HUDEP-2 (cell line): ENCODE data around the gene CPNE7.

ENCODE experiments used
- DNase-seq, 76 experiments: peaks; one replicate each; lab custom pipeline; 2025; ENCODE audit not compliant: unreplicated experiment in 76 of 76; lab: John Stamatoyannopoulos, UW

Gene CPNE7

DNA sequence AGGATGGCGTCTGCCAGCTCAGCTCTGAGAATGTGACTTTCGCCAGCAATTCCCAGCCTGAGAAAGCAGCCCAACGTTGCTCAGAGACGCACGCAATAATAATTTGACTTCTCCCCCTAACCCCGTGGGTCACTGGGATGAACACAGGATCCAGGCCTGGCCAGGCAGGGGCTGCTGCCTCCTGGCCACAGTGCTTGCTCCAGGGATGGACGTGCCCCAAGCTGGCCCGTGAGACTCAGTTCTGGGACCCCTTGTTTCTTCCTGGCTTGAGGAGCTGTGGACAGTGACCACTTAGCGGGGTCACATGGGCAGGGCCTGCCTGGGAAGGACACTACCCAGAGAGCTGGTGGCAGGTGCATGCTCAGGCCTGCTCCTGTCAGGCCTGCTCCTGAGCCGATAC, 24.3 kb downstream of the CPNE7 start:
- DNase-seq: no peak

DNA sequence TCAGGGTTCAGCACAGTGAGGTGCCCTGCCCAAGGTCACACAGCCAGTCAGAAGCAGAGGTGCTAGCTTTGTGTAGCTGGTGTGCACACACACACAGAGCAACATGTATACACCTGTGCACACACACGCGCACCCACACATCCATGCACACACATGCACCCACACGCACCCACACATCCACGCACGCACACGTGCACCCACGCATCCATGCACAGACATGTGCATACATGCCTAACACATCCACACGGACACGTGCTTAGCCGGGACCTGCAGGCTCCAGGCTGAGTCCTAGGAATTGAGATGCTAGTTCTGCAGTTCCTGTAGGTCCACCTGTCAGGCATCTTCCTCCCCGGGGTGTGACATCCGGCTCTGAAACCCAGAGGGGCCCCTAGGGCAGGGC, 24.9 kb downstream of the CPNE7 start:
- DNase-seq: no peak

DNA sequence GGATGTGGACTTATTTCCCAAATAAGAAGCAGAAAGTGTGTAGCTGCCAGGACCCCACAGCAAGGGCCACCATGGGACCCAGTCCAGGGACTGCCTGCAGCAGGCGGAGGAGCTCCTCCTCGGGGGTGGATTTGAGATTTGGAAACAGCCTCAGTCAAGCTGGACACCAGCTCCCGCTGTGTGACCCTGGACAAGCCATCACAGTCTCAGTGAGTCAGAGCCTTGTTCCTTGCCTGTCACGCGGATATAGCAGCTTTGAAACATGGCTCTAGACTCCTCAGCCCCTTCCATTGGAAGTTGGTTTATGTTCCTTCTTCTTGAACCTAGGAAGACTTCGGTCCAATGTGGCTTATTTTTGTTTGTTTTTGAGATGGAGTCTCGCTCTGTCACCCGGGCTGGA, 25.4 kb downstream of the CPNE7 start:
- DNase-seq: no peak

DNA sequence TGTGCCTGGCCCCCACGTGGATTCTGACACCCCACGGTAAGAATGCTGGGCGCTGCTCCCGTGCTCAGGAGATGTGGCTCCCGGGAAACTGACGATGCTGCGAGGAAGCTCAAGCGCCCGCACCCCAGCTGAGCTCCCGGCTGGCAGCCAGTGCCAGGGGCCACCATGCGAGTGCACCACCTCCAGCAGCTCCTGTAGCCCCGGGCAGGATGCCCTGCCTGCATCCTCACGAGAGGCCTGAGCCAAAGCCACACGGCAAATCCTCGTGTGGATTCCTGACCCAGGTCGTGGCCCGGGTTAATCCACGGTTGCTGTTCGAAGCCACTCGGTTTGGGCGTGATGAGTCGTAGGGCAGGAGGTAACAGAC, 26.3 kb downstream of the CPNE7 start:
- DNase-seq: no peak

DNA sequence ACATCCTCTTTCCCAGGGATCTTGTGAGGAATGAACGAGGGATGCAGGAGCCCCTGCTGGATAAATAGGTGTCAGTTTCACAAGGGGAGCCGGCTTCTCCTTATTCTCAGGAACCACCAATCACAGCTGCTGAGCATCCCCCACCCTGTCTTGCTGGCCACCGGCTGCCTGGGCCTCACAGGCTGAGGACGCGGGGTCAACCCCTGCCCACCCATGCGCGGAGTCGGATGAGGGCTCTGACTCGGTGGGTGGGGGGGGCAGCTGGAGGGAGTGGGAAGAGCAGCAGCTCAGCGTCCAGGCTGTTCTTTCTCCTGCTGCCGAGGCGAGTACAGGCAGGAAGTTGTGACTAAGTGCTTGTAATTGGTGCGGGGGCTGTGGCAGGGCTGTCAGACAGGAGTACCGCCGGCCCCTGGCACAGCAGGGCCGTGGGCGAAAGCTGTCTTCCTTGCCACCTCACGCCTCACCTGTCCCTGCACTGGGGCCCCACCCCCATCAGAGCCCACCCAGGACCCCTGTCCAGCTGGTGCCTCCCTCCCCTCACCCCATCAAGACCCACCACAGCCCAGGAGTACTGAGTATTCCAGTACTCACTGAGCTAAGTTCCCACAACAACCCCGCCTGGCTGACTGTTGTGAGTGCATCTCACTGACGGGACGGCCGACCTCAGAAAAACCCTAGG, 26.9 kb downstream of the CPNE7 start:
- DNase-seq: peak in 3 of 76 experiments; percentile 5 to 19 (median 10)

DNA sequence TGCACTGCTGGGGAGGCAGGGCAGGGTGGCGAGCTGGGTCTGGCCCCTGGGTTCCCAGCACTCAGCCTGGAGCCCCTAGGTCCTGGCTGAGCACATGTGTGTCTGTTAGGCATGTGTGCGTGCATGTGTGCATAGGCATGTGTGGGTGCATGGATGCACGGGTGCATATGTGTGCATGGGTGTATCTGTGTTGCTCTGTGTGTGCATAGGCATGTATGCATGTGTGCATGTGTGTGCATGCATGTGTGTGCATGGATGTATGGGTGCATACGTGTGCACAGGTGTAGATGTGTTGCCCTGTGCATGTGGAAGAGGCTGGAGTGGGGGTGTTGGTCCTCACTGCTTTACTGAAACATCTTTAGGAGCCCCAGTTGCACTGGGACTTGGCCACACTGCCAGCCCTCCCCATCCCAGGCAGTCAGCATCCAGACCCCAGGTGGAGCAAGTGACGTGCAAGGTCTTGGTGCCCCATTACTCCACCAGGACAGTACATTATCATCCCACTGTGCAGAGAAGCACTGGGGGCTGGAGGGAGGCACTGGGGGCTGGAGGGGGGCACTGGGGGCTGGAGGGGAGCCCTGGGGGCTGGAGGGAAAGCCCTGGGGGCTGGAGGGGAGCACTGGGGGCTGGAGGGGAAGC, 27.5 kb downstream of the CPNE7 start:
- no peak for DNase-seq

DNA sequence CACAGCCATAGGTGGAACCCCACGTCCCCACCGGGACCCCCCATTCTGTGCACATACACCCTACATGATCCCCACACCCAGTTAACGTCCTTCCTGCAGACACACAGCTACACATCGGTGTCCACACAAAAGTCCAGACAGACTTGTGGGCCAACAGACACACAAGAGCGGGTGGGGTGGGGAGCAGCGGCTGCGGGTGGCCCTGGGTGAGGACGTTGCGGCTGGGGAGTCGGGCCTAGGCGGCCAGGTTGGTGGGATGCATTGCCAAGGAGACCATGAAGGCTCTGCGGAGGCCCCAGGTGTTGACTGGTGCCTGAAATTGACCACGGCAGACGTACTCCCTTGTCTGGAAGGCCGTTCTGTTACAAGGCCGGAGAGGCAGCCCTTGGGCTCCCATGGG, 29.2 kb downstream of the CPNE7 start:
- no peak for DNase-seq

DNA sequence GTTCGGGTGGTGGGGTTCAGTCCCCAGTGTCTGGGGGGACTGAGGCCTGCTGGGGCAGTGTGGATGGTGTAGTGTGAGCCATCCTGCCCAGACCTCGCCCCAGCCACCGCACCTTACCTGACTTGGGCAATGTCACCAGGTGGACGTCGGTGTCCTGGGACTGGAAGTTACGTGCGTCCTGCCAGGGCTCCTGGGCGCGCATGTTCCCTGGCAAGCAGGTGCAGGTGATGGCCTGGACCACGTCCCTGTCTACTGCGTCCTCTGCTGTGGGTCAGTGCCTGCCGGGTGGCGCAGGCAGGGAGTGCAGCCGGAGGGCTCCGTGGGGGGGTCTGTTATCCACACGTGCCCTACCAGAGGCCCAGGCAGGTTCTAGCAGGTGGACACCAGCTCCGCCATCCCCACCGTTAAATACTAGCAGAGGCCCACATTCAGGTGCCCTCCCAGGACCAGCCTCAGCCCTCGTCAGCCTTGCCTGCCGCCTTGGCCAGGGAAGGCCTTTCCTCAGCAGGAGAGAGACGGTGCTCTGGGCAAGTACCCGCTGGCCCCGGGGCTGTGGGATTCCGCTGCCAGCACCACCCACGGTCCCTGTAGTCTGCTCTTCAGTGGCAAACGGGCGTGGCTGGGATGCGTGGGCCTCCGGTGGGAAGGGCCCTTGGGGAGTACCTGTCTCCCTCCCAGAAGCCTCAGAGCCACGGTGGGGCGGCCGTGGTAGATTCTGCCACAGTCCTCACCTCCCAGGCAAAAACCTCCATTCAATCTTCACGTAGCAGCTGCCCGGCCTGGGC, 29.8 kb downstream of the CPNE7 start:
- DNase-seq: no peak

DNA sequence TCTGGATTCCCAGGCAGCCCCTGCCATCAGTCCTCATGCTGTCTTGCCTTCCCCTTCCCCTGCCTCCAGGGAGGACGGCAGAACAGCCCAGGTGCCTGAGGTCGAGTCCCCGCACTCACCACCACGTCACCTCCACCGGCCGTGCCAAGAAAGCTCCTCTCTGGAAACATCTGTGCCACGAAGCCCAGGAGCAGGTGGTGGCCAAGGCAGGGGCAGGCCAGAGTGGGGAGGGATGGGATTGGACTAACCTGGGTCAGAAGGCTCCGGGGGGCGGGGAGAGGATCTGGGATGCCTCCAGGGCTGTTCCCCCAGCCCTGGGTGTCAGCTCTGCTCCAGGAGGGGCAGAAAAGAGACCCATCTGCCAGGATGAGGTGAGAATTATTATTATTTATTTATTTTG, 30.4 kb downstream of the CPNE7 start:
- DNase-seq: no peak

DNA sequence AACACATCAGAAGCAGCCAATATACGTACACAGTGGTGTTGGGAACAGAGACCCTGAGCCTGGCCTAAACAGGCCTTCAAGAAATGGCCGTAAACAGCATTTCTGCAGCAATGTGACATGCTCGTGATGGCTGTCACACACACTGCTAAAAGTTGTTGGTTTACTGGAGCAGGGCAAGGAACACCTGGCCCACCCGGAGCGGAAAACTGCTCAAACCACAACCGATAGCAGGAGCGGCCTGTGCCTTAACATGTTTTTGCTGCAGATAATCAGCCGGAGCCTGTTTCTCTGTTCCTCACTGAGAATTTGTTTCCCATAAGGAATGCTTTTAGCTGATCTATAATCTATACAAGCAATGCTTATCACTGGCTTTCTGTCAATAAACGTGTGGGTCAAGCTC, 31.9 kb downstream of the CPNE7 start:
- DNase-seq: no peak

DNA sequence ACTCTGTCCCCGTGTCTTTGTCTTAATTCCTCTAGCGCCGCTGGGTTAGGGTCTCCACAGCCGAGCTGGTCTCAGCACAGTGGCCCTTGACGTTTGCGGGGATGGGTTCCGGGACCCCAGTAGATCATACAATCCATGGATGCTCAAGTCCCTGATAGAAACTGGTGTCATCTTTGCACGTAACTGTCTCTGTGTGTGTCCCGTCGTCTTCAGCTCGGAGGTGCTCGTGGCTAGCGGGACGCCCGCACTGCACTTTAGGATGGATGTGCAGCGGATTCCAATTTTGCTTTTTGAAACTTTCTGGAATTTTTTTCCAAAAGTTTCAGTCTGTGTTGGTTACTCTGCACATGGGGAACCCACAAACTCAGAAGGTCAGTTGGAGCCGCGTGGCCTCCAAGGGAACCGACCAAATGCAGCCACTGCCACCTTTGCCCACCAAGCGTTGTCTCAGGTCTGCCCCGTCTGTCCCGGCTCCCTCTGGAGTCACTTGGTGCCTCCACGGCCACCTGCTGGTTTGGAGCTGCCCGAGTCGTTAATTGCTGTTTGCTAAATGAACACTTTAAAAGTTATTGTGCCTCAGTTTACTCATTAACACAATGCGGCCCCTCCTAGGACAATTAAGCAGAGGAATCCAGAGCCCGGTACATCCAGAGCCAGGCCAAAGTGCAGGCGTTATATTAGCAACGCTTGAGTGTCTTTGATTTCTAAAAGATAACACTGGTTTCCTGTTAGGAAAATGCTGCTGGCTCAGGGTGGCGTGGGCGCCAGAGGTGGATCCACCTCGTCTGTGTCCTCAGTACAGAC, 32.6 kb downstream of the CPNE7 start:
- no peak for DNase-seq

DNA sequence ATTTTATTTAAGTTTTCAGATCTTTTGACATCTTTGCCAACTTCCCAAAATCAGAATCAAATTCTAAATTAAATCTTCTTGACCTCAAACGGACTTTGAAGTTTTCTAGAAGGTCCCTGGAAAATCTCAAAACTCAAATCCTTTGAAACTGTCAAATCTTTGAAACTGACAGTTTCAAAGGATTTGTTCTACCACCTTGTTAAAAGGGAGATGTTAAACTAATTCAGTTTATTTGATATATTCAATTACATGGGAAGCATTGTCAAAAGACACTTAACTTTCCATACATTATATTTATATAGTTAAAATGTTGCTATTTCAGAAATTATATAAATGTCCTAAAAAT, 34.5 kb downstream of the CPNE7 start:
- DNase-seq: no peak

DNA sequence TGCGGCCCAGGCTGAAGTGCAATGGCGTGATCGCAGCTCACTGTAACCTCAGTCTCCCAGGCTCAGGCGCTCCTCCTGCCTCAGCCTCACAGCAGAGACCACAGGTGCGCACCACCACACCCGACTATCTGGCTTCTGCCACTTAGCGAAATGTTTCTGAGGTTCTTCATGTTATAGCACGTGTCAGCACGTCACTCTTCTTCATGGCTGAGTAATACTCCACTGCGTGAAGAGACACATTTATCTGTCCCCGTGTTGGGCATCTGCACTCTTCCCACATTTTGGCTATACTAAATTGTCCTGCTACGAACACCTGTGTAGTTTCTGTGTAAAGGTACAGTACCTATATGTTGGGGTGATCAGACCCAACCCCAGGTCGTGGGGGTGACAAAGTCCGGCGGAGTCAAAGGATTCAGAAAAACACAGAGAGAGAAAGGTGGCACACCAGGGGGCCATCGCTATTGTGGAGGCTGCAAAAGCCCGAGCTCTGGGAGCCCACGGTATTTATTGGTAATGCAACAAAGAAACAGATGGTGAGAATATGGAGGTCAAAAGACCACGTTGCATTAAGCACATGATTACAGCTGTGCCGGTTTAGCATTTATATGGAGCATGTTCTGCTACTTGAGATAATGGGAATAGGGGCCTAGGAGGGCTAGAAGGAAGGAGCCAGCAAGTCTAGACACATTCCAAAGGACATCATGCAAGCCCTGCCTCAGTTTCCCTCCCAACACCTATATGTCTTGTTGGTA, 37.0 kb downstream of the CPNE7 start:
- no peak for DNase-seq

DNA sequence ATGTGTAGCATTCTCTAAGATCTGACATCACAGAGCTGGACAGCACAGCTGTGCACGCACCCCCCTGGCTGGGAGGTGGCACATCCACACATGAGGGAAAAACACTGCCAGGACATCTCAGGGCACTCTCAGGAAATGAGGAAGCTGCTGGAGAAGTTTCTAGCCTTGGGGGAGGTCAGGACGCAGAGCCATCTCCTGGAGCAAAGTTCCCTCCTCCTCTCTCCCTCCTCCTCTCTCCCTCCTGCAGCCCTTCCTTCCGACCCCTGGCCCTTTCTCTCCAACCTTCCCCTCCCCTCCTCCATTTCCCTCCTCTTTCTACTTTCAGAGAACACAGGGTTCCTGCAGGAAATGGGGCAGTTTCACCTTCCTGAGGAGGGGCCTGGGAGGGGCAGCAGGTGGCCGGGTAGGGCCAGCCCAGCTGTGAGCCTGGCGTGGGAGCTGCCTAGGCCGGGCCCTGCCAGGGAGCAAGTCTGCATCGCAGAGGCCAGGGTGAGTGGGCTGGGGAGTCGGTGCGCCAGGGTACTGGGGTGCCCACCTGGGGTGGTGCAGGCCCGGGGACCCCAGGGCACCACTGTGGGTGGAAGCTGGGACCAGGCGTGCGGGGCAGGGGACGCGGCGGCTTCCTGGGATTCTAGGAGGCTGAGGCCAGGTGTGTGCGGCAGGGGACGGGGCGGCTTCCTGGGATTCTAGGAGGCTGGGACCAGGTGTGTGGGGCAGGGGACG, 37.8 kb downstream of the CPNE7 start, which contains the start of gene DPEP1:
TSS of gene DPEP1 (plus strand) at position 412 of the 723 bp plus-strand sequence. CDS start 16,769 bp downstream, outside the sequence.
- DNase-seq: no peak

DNA sequence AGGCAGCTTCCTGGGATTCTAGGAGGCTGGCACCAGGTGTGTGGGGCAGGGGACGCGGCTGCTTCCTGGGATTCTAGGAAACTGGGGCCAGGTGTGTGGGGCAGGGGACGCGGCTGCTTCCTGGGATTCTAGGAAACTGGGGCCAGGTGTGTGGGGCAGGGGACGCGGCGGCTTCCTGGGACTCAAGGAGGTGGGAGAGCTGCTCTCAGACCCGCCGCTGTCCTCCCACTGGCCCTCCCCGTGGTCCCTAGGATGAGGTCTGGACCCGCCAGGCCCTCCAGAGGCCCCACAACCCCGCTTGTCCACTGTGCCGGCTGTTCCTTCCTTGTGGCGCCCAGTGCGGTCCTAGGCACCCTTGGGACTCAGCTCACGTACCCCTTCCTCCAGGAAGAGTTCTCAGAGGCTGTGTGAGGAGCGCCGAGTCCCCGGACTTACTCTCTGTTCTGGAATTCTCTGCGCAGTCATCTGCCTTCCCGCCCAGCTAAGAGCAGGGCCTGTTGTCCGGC, 38.4 kb downstream of the CPNE7 start:
- no peak for DNase-seq

DNA sequence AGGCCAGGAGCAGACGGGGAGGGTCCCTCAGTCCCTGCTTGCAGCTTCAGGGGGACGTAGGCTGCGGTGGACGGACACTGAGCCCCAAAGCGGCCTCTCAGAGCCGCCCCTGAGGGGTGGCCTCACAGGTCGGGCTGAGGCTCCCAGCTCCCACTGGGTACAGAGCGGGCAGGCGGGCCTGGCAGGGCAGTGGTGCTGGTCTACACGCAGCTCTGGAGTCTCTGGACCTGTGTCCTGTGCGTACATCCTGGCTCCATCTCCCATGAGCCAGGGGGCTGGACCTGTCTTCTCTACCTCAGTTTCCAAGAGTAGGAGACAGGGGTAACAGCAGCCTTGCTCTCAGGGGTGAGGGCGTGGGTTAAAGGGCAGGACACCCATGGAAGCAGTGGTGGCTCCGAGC, 39.6 kb downstream of the CPNE7 start:
- DNase-seq: no peak

DNA sequence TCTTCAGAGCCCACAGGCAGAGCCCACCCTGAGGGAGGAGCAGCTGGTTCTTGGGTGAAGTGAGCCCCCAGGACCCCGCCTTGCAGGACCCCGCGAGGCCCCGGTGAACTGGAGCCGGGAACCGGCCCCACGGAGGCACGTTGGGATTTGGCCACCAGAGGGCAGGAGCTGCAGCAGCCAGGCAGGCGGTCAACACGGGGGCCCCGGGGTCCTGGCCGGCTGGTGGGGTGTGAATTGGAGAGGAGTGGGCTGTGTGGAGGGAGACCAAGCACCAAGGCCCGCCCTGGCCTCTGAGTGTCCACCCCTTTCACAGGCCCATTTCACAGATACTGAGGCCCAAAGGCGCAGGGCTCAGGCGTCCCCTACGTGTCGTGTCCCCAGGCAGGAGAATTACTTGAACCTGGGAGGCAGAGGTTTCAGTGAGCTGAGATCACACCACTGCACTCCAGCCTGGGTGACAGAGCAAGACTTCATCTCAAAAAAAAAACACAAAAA, 40.1 kb downstream of the CPNE7 start:
- DNase-seq: peak in 19 of 76 experiments; percentile 4 to 32 (median 14)

DNA sequence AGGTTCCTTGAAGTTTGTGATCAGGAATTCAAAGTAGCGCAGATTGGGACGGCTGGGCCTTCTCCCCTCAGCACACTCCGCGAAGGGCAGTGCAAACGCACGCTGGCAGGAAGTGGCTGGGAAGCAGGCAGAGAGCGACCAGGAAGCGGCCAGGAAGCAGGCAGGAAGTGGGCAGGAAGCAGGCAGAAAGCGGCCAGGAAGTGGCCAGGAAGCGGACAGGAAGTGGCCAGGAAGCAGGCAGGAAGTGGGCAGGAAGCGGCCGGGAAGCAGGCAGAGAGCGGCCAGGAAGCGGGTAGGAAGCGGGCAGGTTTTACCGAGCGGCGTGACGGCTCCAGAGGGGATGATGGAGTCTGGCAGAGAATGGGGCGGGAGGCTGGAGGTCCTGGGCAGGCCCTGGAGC, 41.1 kb downstream of the CPNE7 start:
- DNase-seq: no peak

DNA sequence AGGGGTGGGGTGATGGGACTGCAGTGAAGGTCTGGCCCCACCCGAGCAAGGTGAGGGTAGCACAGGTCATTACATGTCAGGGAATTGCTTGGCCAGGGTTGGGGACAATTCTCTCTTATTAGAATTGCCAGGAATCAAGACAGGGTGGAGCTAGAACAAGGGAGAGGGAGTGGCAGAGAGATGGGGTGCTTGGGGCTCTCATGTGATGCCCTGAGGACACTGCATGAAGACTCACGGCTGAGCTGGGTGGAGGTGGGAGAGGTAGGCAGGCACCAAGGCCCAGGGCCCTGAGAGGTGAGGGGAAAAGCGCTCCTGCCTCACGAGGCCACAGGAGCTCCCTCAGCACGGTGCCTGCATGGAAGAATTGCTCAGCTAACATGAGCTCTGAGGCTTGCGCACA, 41.5 kb downstream of the CPNE7 start:
- DNase-seq: no peak
